Loucy (cell line): Measurements from ENCODE around the gene ANAPC4.

Experiments used
- H2AFZ ChIP-seq: fragments of 200-600 bp; sonication (generic); 2 replicates; pipeline ENCODE4 v1.6.0; 2016; ENCODE audit warnings: antibody characterized with exemption, mild to moderate bottlenecking, low read length, moderate library complexity
- H3F3A ChIP-seq: fragments of 200-600 bp; 2 replicates; pipeline ENCODE4 v1.6.0; 2016; ENCODE audit warnings: antibody characterized with exemption, low read depth, mild to moderate bottlenecking
- H3K27me3 ChIP-seq: fragments of 200-600 bp; sonication (generic); 2 replicates; pipeline ENCODE4 v1.6.1; 2014; ENCODE audit warnings: low read length, mild to moderate bottlenecking; ENCODE audit not compliant: insufficient read depth, poor library complexity, severe bottlenecking
- H3K36me3 ChIP-seq: fragments of 200-600 bp; sonication (generic); 2 replicates; pipeline ENCODE4 v1.6.1; 2016; ENCODE audit warnings: low read length; ENCODE audit not compliant: insufficient read depth
- H3K4me1 ChIP-seq: fragments of 200-600 bp; sonication (generic); 2 replicates; pipeline ENCODE4 v1.5.1; 2014; ENCODE audit warnings: low read length, mild to moderate bottlenecking; ENCODE audit not compliant: insufficient read depth, poor library complexity, severe bottlenecking
- H3K4me2 ChIP-seq: fragments of 200-600 bp; sonication (generic); 2 replicates; pipeline ENCODE4 v1.6.0; 2014; ENCODE audit warnings: antibody characterized with exemption, low read length, low read depth, mild to moderate bottlenecking; ENCODE audit not compliant: poor library complexity, severe bottlenecking
- H3K4me3 ChIP-seq: fragments of 200-600 bp; sonication (generic); 2 replicates; pipeline ENCODE4 v1.5.1; 2014; ENCODE audit warnings: low read length, mild to moderate bottlenecking, mixed read lengths; ENCODE audit not compliant: poor library complexity, severe bottlenecking
- H3K79me2 ChIP-seq: fragments of 200-600 bp; sonication (generic); 2 replicates; pipeline ENCODE4 v1.6.1; 2014; ENCODE audit warnings: low read length; ENCODE audit not compliant: insufficient read depth
- H3K9ac ChIP-seq: fragments of 200-600 bp; sonication (generic); 2 replicates; pipeline ENCODE4 v1.6.0; 2014; ENCODE audit warnings: mild to moderate bottlenecking, low read depth, low read length, moderate library complexity; ENCODE audit not compliant: poor library complexity, severe bottlenecking
- H3K9me2 ChIP-seq: fragments of 200-600 bp; sonication (generic); replicated peaks from 2 replicates; pipeline ENCODE4 v1.6.1; 2016; ENCODE audit warnings: low read depth, low read length, mixed read lengths
- H3K9me3 ChIP-seq: fragments of 200-600 bp; sonication (generic); 2 replicates; pipeline ENCODE4 v1.6.1; 2014; ENCODE audit warnings: mild to moderate bottlenecking, antibody characterized with exemption, low read length, low read depth; ENCODE audit not compliant: insufficient read depth
- H4K20me1 ChIP-seq: fragments of 200-600 bp; sonication (generic); 2 replicates; pipeline ENCODE4 v1.6.0; 2014; ENCODE audit warnings: antibody characterized with exemption, low read length, mild to moderate bottlenecking; ENCODE audit not compliant: insufficient read depth, poor library complexity, severe bottlenecking
- CTCF ChIP-seq: fragments of 200-600 bp; sonication (generic); conservative IDR thresholded peaks from 2 replicates; pipeline ENCODE4 v1.5.1; 2014; ENCODE audit warnings: mild to moderate bottlenecking, antibody characterized with exemption, low read length
- EZH2phosphoT487 ChIP-seq: fragments of 200-600 bp; IDR thresholded peaks from 2 replicates; pipeline ENCODE4 v1.6.1; 2018; ENCODE audit warnings: antibody characterized with exemption, mild to moderate bottlenecking, moderate library complexity, borderline replicate concordance

The ANAPC4 gene

DNA sequence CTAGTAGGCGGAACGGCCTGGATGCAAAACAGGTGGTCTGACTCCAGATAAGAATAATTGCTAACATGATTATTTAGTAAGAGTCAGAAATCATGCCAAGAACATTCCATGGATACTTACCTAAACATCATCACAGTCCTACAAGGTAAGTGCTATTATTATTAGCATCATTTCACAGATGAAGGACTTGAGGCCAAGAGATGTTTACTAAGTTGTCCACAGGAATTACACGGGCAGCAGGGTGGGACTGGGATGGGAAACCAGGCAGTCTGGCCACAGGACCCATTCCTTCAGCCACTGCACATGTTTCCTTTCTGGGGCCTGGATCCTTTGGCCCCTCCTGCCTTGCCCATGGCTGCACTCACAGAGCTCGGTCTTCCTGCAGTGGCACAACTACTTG is 48.3 kb downstream of the ANAPC4 start:
- Histone ChIP-seq H3K4me2 (no peak overlapping the region), H3K9me3 (no peaks in the 10 kb centered on the region), H3K36me3 (no peaks in the 10 kb centered on the region), H3K9ac (no peak overlapping the region), H3K27me3 (no peaks in the 10 kb centered on the region), H3F3A (no peaks in the 10 kb centered on the region), H3K4me3 (no peak overlapping the region), H3K4me1 (no peaks in the 10 kb centered on the region), H3K79me2 (no peaks in the 10 kb centered on the region), H3K9me2 (no peaks in the 10 kb centered on the region), H4K20me1 (no peaks in the 10 kb centered on the region), H2AFZ (no peak overlapping the region)
- TF ChIP-seq CTCF (no peak), EZH2phosphoT487 (no peak)

GRCh38 chr4:25427871-25428270 is 50.8 kb downstream of the ANAPC4 start:
- no peak overlapping the region for H3K4me3 ChIP-seq
- H3K79me2 ChIP-seq = no peaks in the 10 kb centered on the region
- no peak overlapping the region for H2AFZ ChIP-seq
- H3K9ac ChIP-seq = no peak overlapping the region
- no peaks in the 10 kb centered on the region for H3F3A ChIP-seq
- H3K4me1 ChIP-seq = no peaks in the 10 kb centered on the region
- no peaks in the 10 kb centered on the region for H3K9me2 ChIP-seq
- no peaks in the 10 kb centered on the region for H4K20me1 ChIP-seq
- no peaks in the 10 kb centered on the region for H3K27me3 ChIP-seq
- no peaks in the 10 kb centered on the region for H3K36me3 ChIP-seq
- no peaks in the 10 kb centered on the region for H3K9me3 ChIP-seq
- TF ChIP-seq CTCF (no peak), EZH2phosphoT487 (no peak)
- no peak overlapping the region for H3K4me2 ChIP-seq

DNA sequence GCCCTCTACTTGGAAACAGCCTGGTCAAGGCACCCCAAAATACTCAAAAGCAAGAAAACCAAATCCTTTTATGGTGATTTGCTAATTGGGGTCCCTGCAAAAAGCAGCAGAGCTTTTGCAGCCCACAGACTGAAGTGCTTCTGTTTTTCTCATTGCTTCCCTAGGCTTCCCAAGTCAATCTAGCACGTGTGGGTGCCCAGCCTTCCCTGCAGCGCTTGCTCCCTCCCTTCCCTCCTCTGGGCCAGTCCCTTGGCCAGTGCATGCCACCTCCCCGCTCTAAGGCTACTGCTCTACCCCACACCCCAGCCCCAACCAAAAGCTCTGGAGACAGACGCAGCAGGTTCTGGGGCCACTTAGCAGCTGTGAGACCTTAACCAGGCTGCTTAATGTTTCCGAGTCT is 53.6 kb downstream of the ANAPC4 start:
- Histone ChIP-seq H3K9me2 (no peaks in the 10 kb centered on the region), H3K4me2 (no peak overlapping the region), H3K79me2 (no peaks in the 10 kb centered on the region), H3F3A (no peaks in the 10 kb centered on the region), H3K4me1 (no peaks in the 10 kb centered on the region), H4K20me1 (no peaks in the 10 kb centered on the region), H3K27me3 (no peaks in the 10 kb centered on the region), H3K9me3 (no peaks in the 10 kb centered on the region), H2AFZ (no peak overlapping the region), H3K9ac (no peak overlapping the region), H3K36me3 (no peaks in the 10 kb centered on the region), H3K4me3 (no peak overlapping the region)
- TF ChIP-seq EZH2phosphoT487 = no peak
